GM11168 (cell line): ENCODE data around the gene LSAMP.

Source experiments
- in situ Hi-C: fragments of 300-500 bp; cut with MboI; formaldehyde crosslinking; loops from one replicate; pipeline ENCODE4 v1.12.0; 2022; ENCODE audit warnings: low sequenced_read_pairs; ENCODE audit not compliant: unreplicated experiment

Gene LSAMP

GRCh38 chr3:116445311-116445841, at the start of gene LSAMP:
Gene LSAMP, minus strand, starts transcription at chr3:116445487.
- in situ Hi-C loops, result no loop called here

- in situ Hi-C loops, result no loop called here
These were observed 47.1 kb upstream of the LSAMP start for GRCh38 chr3:116492379-116492778.

- in situ Hi-C loops, result no loop called here
These were observed 37.8 kb upstream of the LSAMP start for GRCh38 chr3:116483135-116483534.

GRCh38 chr3:116476691-116477090, 31.4 kb upstream of the LSAMP start:
- in situ Hi-C loops, result no loop called here

GRCh38 chr3:116474801-116475200, 29.5 kb upstream of the LSAMP start:
- in situ Hi-C loops, result no loop called here

- in situ Hi-C loops, result no loop called here
These were observed 28.9 kb upstream of the LSAMP start for GRCh38 chr3:116474032-116474780.

GRCh38 chr3:116473602-116474001, 28.3 kb upstream of the LSAMP start:
- in situ Hi-C loops, result no loop called here

- in situ Hi-C loops, result no loop called here
These were observed 25.4 kb upstream of the LSAMP start for GRCh38 chr3:116470605-116471197.

- in situ Hi-C loops, result no loop called here
These were observed 24.3 kb upstream of the LSAMP start for GRCh38 chr3:116469546-116469945.

- in situ Hi-C loops, result no loop called here
These were observed 19.1 kb upstream of the LSAMP start for GRCh38 chr3:116464276-116464798.

- in situ Hi-C loops, result no loop called here
These were observed 8.5 kb upstream of the LSAMP start for GRCh38 chr3:116453666-116454346.

- in situ Hi-C loops, result no loop called here
These were observed 4.5 kb upstream of the LSAMP start for GRCh38 chr3:116449546-116450350.

GRCh38 chr3:116445990-116446389, 703 bp upstream of the LSAMP start:
- in situ Hi-C loops, result no loop called here

GRCh38 chr3:116444819-116445310, 422 bp downstream of the LSAMP start:
- in situ Hi-C loops, result no loop called here

- in situ Hi-C loops, result no loop called here
These were observed 1.1 kb downstream of the LSAMP start for GRCh38 chr3:116444115-116444747.

GRCh38 chr3:116443191-116443661, 2.1 kb downstream of the LSAMP start:
- in situ Hi-C loops, result no loop called here

- in situ Hi-C loops, result no loop called here
These were observed 2.8 kb downstream of the LSAMP start for GRCh38 chr3:116442331-116443021.

GRCh38 chr3:116441652-116442051, 3.6 kb downstream of the LSAMP start:
- in situ Hi-C loops, result no loop called here

GRCh38 chr3:116440196-116440595, 5.1 kb downstream of the LSAMP start:
- in situ Hi-C loops, result no loop called here
